A673 (cell line): Measurements from ENCODE around the gene NRG3.

ENCODE experiments used
- CTCF ChIP-seq: fragments of 300-800, 200-600 bp; sonication (generic); conservative IDR thresholded peaks from 2 replicates; pipeline ENCODE4 v1.5.1; 2017; ENCODE audit warnings: low read depth, mild to moderate bottlenecking, antibody characterized with exemption, low read length, moderate library complexity, mixed read lengths
- EZH2 ChIP-seq: fragments of 200-600 bp; sonication (generic); IDR thresholded peaks from 2 replicates; pipeline ENCODE4 v1.6.1; 2017; ENCODE audit warnings: borderline replicate concordance, low read depth, mild to moderate bottlenecking, mixed read lengths, antibody characterized with exemption, low read length; ENCODE audit not compliant: poor library complexity, severe bottlenecking

- no peak for TF ChIP-seq EZH2
- no peak for TF ChIP-seq CTCF
Measured at GRCh38 chr10:82505009-82505408, 630.0 kb downstream of the NRG3 start.
